MCF 10A (cell line): Measurements from ENCODE around the gene CAMTA1. TPM values are rescaled to one million over a fixed set of nuclear protein-coding genes. Genes with fewer than 3 reads are reported as not detected.

ENCODE experiments used
- BruUV-seq: library from RNA; stranded (reverse); fragments of 400-500 nt; replicated peaks from 2 replicates; lab custom pipeline; 2021; lab: Mats Ljungman, UMichigan
- CTCF ChIA-PET: fragments of 300-600 bp; sonication (Branson Sonifier 250); formaldehyde crosslinking; extraction: SDS; loops from one replicate; lab custom pipeline; 2021; ENCODE audit warnings: antibody characterized with exemption, inconsistent platforms; lab: Yijun Ruan, JAX
- POLR2A ChIA-PET: fragments of 300-600, 350-650 bp; sonication (Branson Sonifier 250); formaldehyde crosslinking; extraction: SDS; loops from one replicate; lab custom pipeline; 2020; ENCODE audit warnings: antibody characterized with exemption, inconsistent platforms; lab: Yijun Ruan, JAX
- DNase-seq: peaks from one replicate; pipeline ENCODE4 v3.0.0-alpha.2; 2018; ENCODE audit not compliant: unreplicated experiment
- H3K27ac Mint-ChIP-seq: one replicate; pipeline ENCODE4 v1.8.0; 2022; ENCODE audit warnings: mild to moderate bottlenecking, low read depth, mixed read lengths; ENCODE audit not compliant: unreplicated experiment
- H3K27me3 Mint-ChIP-seq: one replicate; pipeline ENCODE4 v1.8.0; 2022; ENCODE audit warnings: mixed read lengths; ENCODE audit not compliant: insufficient read depth, unreplicated experiment
- H3K36me3 Mint-ChIP-seq: one replicate; pipeline ENCODE4 v1.8.0; 2022; ENCODE audit warnings: mild to moderate bottlenecking, moderate library complexity, mixed read lengths; ENCODE audit not compliant: insufficient read depth, unreplicated experiment
- H3K4me1 Mint-ChIP-seq: one replicate; pipeline ENCODE4 v1.8.0; 2022; ENCODE audit warnings: mixed read lengths; ENCODE audit not compliant: insufficient read depth, unreplicated experiment
- H3K4me3 Mint-ChIP-seq: one replicate; pipeline ENCODE4 v1.8.0; 2022; ENCODE audit warnings: mild to moderate bottlenecking, moderate library complexity, mixed read lengths; ENCODE audit not compliant: unreplicated experiment
- H3K9me3 Mint-ChIP-seq: one replicate; pipeline ENCODE4 v1.8.0; 2022; ENCODE audit warnings: mixed read lengths; ENCODE audit not compliant: unreplicated experiment
- intact Hi-C: fragments of 100-400 bp; cut with micrococcal nuclease; formaldehyde crosslinking; loops from 2 replicates; pipeline ENCODE4 v1.14.1; 2022
- total RNA-seq: library from RNA; stranded (reverse); gene quantifications from 2 replicates; pipeline ENCODE4 v1.2.3, GENCODE V29; 2022
- TF ChIP-seq, protein P1 (sequence below): fragments of 200-600 bp; IDR thresholded peaks from one replicate; pipeline ENCODE4 v1.8.0; 2022; ENCODE audit warnings: antibody characterized with exemption, mild to moderate bottlenecking; ENCODE audit not compliant: unreplicated experiment

Gene CAMTA1
- total RNA-seq, 1 experiment from 2014 or later: 74.1 TPM

DNA sequence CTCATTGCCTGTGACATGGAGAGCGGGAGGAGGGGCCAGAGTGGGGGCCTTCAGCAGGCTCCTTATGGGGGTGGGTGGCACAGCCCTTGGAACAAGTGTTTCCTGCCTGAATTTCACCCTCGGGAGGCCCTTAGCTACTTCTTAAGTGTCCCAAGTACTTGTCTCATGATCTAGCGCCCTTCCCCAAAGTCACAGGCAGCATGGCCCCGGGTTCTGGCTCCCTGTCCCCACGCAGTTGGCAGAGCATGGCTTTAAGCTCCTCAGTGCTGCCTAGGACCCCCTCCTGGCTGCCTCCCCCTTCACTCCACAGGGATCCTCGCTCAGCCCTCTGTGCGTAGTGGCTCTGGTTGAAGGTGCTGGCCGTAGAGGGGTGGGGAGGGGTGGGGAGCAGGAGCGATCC, 197.2 kb downstream of the CAMTA1 start:
- Mint-ChIP-seq H3K36me3 (peaks cover 5% of the 10 kb centered on the region), H3K4me1 (no peaks in the 10 kb centered on the region), H3K4me3 (no peak overlapping the region), H3K27ac (no peak overlapping the region), H3K9me3 (no peaks in the 10 kb centered on the region), H3K27me3 (peaks cover 20% of the 10 kb centered on the region)
- DNase-seq: no peak
- no TSS peak for BruUV-seq
- POLR2A ChIA-PET: no interaction called here
- CTCF ChIA-PET: no interaction called here
- TF ChIP-seq, protein P1, sequence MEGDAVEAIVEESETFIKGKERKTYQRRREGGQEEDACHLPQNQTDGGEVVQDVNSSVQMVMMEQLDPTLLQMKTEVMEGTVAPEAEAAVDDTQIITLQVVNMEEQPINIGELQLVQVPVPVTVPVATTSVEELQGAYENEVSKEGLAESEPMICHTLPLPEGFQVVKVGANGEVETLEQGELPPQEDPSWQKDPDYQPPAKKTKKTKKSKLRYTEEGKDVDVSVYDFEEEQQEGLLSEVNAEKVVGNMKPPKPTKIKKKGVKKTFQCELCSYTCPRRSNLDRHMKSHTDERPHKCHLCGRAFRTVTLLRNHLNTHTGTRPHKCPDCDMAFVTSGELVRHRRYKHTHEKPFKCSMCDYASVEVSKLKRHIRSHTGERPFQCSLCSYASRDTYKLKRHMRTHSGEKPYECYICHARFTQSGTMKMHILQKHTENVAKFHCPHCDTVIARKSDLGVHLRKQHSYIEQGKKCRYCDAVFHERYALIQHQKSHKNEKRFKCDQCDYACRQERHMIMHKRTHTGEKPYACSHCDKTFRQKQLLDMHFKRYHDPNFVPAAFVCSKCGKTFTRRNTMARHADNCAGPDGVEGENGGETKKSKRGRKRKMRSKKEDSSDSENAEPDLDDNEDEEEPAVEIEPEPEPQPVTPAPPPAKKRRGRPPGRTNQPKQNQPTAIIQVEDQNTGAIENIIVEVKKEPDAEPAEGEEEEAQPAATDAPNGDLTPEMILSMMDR: no peak
- intact Hi-C loops: no loop called here

DNA sequence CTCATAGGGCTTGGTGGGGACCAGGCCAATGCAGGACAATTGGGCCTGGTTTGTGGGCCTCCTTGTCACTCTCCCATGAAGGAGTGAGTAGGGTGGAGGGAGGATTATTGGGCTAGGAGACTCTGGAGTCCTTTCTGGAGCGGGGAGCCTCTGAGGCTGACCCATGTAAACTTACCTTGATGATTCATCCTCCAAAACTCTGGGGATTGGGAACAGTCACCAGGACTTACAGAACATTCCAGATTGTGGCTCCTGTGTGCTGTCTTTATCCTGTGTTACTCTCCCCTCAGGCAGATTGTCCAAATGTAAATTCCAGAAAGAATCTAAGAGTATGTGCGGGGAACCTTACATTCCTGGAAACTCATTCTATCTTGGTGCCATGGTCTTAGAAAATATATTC, 197.6 kb downstream of the CAMTA1 start:
- DNase-seq: no peak
- H3K36me3 Mint-ChIP-seq: peaks cover 5% of the 10 kb centered on the region
- TF ChIP-seq, protein P1: no peak
- no peak overlapping the region for H3K4me3 Mint-ChIP-seq
- ChIA-PET CTCF (no interaction called here), POLR2A (no interaction called here)
- no TSS peak for BruUV-seq
- intact Hi-C loops: no loop called here
- no peaks in the 10 kb centered on the region for H3K9me3 Mint-ChIP-seq
- H3K27me3 Mint-ChIP-seq: peaks cover 20% of the 10 kb centered on the region
- H3K27ac Mint-ChIP-seq: no peak overlapping the region
- no peaks in the 10 kb centered on the region for H3K4me1 Mint-ChIP-seq

DNA sequence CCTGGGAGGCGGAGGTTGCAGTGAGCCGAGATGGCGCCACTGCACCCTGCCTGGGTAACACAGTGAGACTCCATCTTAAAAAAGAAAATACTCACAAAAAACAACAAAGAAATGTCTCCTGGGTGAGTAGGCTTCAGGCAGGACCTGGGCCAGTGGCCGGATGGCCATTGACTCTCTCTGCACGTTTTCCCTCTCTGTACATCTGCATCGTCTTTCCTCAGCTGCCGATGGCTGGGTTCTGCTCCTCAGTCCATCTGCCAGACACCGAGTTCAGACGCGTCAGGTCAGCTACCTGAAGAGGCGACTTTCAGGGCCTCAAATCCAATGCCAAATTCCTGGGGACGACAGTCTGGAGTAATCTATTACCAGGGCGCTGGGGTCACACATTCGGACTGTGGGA, 199.3 kb downstream of the CAMTA1 start:
- ChIA-PET POLR2A (no interaction called here), CTCF (no interaction called here)
- TF ChIP-seq, protein P1: no peak
- Mint-ChIP-seq H3K27me3 (peaks cover 34% of the 10 kb centered on the region), H3K36me3 (peaks cover 5% of the 10 kb centered on the region), H3K4me1 (no peaks in the 10 kb centered on the region), H3K4me3 (no peak overlapping the region), H3K27ac (no peak overlapping the region), H3K9me3 (no peaks in the 10 kb centered on the region)
- no peak for DNase-seq
- intact Hi-C loops: no loop called here
- BruUV-seq: no TSS peak

DNA sequence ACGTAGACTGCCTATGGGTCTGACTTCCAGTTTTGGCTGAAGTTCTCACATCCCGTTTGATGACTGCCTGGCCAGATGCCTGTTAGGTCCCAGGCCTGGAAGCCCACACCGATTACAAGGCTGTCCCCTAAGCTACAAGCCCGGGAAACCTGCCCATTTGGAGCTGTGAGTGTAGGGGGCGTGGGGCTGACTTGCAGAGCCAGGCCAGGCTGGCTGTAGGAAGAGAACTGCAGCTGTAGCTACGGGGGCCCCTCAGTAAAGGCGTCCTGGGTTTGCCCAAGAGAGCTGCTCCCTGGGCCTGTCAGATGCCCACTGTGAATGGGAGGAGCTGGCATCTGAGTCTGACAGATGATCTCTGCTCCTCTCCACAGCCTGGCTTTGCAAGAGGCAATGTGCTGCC, 199.7 kb downstream of the CAMTA1 start:
- no TSS peak for BruUV-seq
- CTCF ChIA-PET: no interaction called here
- TF ChIP-seq, protein P1: no peak
- no peak for DNase-seq
- Mint-ChIP-seq H3K4me1 (no peaks in the 10 kb centered on the region), H3K4me3 (no peak overlapping the region), H3K36me3 (peaks cover 5% of the 10 kb centered on the region), H3K27me3 (peaks cover 38% of the 10 kb centered on the region), H3K27ac (no peak overlapping the region), H3K9me3 (no peaks in the 10 kb centered on the region)
- intact Hi-C loops: no loop called here
- POLR2A ChIA-PET: no interaction called here
